GM18858 (cell line): ENCODE results near the gene VCAN.
"Not testable (repeated sequence)": the region's sequence is repeated elsewhere in the genome, so short reads cannot be mapped to it uniquely, and the experiment has no call there.

ENCODE experiments used
- ATAC-seq: cut with Tn5 transposase; IDR thresholded peaks from one replicate; pipeline ENCODE4 v1.9.1; 2021; ENCODE audit not compliant: unreplicated experiment

Gene VCAN

DNA sequence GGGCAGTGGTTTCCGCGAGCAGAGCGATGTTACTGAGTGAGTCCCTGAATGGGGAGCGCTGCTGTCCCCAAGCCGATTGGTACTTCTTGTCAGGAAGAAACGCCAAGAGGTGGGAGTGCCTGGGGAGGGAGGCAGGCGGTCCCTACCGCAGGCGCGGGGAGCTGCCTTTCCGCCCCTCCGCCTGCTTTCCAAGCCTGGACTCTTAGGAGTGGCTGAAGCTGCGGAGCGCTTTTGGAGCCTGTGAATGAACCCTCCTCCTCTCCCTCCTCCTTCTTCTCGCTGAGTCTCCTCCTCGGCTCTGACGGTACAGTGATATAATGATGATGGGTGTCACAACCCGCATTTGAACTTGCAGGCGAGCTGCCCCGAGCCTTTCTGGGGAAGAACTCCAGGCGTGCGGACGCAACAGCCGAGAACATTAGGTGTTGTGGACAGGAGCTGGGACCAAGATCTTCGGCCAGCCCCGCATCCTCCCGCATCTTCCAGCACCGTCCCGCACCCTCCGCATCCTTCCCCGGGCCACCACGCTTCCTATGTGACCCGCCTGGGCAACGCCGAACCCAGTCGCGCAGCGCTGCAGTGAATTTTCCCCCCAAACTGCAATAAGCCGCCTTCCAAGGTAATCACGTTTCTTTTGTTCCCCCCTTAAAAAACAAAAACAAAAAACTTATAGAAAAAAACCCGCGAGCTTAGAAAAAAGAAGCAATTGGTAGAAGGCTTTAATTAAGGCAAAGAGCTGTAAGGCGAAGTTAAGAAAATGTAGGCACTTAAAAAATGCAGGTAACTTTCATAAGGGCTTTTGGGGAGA, at the start of gene VCAN:
Gene VCAN (plus strand): TSS at position 340 of the 808 bp plus-strand sequence. CDS start 11,775 bp downstream, outside the sequence.
- ATAC-seq = no peak

DNA sequence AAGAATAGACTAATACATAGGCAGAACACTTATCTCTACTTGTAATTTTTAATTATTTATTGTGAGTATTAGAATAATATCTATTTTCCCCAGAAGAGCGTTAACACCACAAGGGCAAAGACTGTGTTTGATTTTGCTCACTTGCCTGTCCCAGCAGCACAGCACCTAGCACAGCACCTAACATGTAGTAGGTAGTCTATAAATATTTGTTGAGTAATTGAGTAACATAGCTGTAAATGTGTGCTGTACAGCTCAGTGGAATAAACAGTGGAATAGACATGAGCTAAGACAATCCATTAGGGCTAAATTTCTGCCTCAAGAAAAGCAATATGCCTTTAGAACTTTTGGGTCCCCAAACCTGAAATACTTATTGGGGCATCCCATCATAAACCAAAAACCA, 49.3 kb upstream of the VCAN start:
- no peak for ATAC-seq

DNA sequence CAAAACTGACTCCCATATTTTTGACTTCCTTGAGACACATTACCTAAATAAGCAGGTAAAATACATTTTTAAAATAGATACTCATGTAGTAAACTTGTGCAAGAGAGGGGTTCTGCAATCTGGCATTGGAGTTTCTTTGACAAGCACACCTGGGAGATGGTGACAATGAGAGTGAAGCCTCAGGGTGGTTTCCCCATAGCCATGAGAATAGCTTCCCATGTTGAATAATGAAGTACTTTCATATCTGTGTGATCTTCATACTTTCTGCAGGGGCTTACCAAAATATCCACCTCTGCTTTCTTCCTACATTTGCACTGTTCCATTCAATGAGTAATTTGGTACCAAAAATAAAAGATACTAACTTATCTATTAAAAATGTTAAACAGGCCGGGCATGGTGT, 44.7 kb upstream of the VCAN start:
- peak; percentile 82 for ATAC-seq

DNA sequence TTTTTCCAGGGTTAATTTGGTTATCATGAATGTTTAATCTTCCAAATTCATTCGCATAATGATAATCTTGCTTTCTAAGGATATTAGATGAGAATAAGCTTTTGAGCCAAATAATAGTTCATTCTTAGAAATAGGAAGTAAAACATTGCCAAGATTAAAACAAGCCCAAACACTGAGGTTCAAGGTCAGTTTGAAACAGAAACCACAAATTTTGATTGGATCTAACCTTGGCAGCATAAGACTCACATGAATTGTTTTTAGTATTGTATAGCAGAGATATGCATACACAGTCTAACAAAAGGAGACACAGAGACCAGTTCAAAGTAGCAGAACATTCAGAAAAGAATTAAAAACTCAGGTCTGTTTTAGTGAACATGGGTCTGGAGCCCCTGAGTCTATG, 43.4 kb upstream of the VCAN start:
- no peak for ATAC-seq

DNA sequence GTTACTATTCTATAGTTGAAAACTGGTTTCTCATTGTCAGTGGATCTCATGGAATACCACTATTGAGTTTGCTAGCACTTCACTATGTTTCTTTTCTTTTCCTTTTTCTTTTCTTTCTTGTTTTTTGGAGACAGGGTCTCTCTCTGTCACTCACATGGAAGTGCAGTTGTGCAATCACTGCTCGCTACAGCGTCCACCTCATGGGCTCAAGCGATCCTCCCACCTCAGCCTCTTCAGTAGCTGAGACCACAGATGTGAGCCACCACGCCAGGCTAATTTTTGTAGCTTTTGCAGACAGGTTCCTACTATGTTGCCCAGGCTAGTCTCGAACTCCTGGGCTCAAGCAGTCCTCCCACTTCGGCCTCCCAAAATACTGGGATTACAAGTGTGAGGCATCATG, 42.7 kb upstream of the VCAN start:
- ATAC-seq = no peak

DNA sequence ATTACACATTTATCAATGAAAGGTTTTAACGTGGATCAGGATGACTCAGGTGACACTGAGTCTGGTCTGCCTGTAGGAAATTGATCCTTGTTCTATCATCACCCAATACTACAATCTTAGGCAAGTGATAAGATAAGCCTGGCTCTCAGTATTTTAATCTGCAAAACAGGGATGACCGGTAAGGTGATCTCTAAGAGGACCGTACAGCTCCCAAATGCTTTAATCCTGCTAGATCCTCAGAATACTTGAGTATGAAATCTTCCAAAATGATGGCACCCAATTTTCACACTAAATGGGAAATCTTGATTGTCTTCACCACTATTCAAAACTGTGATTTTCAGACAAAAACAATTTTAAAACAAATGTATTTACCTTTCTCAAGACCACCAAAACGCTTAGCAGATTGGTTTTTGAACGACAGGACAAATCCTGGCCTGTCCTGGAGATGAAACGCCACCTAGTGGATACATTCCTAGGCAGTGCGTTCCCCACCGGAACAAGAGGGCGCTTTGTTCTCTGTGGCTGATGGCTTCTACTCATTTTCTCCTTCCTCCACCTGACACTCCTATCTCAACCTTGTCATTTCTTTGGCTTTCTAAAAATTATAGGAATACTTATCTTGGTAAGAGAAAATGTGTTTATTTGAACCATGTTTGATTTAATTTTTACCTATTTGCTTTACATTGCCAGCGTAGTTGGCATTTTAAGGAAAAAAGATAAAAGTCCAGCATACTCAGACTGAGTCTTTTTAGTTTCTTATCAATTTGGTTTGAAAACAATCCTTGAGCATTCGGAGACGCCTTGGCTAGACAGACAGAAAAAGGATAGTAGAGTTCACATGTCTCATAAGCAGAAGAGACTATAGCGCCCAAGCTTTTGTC, 41.2 kb upstream of the VCAN start:
- ATAC-seq = peak; percentile 39

DNA sequence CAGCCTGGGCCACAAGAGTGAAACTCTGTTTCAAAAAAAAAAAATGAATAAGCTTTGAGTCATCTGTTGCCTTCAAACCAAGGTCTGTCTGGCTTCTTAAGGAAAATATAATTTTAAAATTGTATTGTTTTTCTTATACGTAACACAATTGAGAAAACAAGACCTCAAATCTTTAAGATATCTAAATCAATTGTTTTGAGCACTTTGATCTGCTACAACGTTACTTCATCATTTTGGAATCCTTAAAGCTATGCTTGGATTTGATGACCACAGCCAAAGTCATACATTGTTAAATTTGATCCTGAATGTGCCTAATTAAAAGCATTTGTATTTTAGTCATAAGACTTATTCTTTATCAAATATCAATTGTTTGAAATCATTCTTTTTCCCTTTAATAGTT, 37.7 kb upstream of the VCAN start:
- no peak for ATAC-seq

DNA sequence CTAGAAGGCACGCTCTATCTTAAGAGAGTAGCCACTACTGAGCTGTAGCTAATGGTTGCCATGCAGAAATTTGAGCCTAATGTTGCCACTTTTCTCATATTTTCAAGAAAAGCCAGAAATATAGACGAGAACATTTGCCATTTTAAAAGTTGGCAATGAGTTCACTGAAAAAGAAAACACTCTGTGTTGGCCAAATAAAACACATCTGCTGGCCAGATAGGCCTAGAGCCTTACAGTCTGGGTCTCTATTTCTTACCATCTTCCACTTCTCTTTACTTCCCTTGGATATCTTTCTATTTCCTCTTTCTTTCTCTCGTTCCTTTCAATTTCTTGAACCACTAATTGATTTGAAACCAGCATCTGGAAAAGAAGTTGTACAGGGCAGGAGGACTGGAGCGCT, 36.6 kb upstream of the VCAN start:
- ATAC-seq = no peak

DNA sequence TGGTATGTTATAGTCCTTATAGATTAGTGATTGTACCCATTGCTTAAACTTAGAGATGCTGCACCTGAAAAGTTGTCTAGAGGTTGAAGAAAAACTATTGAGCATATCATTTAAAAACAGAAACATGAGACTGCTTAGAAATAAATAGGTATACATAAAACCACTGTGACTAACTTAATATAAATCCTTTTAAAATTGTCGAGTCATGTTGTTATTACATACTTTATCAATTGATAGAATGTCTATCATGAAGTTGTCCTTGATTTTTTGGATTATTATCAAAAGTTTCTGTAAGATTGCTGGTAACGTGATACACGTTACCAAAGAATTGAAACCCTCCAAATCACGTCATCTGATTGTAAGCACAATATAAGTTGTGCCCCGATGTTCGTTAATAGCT, 35.3 kb upstream of the VCAN start:
- ATAC-seq = no peak

DNA sequence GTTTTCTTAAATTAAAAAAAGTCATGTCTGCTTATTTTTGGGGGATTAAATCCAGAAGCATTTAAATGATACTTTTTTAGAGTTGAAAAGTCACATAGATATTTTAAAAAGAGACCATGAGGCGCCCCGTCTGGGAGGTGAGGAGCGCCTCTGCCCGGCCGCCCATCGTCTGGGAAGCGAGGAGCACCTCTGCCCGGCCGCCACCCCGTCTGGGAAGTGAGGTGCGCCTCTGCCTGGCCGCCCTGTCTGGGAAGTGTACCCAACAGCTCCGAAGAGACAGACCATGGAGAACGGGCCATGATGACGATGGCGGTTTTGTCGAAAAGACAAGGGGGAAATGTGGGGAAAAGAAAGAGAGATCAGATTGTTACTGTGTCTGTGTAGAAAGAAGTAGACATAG, 33.8 kb upstream of the VCAN start:
- ATAC-seq = not testable (repeated sequence)

DNA sequence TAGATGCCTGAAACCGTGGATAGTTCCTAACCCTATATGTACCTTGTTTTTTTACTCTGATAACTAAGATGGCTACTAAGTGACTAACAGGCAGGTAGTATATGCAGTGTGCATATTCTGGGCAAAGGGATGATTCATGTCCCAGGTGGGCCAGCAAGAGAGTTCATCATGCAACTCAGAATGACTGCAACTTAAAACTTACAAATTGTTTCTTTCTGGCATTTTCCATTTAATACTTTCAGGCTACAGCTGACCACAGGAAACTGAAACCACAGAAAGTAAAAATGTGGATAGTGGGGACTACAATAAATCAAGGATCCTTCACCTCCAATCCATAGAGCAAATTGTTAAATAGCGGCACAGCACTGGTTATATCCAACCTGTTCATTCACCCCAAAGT, 30.7 kb upstream of the VCAN start:
- ATAC-seq = no peak

DNA sequence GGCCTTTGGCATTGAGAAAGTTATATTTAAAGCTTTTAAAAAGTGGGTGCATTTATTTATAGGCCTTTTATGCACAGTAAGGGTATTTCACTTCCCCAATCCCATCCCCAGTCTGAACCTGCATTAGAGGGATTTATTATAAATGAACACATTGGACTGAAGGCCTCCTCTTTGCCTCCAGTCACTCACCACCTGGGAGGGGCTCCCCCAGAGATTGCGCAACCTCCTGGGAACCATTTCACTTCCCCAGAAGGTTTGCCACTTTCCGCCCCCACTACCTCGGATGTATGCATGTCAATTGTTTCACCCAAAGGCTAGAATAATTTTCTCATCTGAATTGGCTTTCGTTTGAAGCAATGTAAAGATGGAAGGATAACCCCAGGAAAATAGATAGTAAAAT, 29.8 kb upstream of the VCAN start:
- ATAC-seq = peak; percentile 72

DNA sequence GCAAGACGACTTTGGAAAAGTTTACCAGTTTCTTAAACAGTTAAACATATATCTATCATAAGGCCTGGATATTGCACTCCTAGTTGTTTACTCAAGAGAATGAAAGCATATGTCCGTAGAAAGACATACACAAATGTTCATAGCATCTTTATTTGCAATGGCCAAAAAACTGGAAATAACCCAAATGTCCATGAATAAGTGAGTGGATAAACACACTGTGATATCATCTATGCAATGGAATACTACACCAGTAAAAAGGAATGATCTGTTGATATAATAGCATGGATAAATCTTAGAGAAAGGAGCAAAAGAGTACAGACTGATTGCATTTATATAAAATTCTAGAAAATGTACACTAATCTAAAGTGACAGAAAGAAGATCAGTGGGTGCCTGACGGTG, 28.0 kb upstream of the VCAN start:
- ATAC-seq = no peak

DNA sequence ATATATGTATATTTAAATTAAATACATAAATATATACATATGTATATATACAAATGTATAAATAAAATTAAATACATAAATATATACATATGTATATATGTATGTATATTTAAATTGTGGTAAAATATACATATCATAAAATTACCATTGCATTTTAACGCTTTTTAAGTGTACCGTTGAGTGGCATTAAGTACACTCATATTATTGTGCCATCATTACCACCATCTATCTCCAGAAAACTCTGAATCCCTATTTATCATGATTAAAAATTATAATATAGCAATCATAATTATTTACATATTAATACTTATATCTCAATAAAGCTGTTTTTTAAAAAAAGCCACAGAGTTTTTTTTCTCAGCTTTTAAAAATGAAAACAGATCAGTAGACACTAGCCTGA, 27.1 kb upstream of the VCAN start:
- ATAC-seq = no peak

DNA sequence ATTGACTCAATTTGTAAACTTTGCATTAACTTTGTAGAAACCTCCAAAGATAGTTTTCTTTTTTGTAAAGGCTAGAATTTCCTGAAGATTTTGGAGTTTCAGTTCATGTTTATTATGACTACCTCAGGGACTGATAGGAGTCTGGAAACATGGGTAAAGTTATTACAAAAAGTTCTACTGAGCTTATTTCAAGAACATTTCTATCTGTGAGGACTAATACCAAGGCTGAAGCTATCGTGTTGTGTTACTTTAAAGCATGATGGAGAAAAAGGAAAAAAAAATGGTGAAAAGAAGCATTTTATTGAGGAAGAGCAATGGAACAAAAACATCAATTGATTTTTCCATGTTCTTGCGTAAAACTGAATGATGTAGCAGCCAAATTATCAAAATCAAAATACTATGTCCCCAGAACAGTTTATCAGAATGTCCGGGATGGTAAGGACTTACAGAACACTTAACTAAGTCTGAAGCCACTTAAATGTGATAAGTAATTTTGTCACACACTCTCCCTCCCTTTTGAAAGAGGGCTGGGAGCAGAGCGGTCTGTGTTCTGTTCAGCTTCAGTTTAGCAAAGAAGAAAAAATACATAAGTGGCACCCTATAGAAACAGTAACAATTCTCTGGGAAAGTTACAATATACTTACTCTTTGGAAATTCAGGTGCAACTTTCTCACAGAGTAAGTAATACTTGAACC, 25.1 kb upstream of the VCAN start:
- no peak for ATAC-seq

DNA sequence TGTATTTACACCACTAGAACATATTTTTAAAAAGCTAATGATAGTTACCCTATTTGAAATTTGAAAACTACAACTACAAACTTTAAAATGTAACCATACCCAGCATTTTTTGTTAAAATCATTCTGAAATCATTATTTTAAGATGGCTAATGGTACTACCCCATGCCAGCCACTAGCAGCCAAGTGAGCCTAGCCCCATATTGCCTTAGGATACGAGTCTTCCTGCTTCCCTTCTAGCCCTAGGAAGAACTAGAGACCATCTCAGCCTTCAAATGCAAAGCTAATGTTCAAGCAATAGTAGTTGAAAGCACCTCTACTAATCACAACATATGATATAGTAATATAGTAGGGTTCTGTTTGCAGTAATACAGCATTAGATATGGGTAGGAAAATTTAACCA, 24.0 kb upstream of the VCAN start:
- no peak for ATAC-seq

DNA sequence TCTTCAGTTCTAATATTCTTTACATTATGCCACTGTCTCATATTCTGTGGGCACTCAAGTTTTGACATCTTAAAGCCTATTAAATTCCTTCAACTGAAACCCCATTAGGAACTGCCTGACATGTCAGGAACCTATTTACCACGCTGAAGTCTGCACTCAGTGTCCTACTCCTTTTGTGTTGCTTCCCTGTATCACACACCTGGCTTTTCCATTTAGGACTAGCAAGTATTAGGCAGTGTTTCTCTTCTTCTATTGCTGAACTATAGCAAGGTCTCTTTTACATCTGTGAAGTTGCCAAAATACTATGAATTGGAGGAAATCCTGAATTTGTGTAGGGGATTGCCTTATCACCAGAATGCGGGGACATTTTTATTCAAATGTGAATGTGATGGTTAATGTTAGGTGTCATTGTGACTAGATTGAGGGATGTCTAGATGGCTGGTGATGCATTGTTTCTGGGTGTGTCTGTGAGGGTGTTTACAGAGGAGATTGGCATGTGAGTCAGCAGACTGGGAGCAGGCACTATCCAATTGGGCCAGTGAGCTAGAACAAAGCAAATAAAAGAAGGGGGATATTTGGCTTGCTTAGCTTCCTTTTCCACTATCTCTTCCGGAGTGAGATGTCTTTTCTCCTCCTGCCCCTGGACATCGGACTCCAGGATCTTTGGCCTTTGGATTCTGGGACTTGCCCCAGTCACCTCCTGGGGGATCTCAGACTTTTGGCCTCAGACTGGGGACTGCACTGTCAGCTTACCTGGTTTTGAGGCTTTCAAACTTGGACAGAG, 21.2 kb upstream of the VCAN start:
- ATAC-seq = no peak

DNA sequence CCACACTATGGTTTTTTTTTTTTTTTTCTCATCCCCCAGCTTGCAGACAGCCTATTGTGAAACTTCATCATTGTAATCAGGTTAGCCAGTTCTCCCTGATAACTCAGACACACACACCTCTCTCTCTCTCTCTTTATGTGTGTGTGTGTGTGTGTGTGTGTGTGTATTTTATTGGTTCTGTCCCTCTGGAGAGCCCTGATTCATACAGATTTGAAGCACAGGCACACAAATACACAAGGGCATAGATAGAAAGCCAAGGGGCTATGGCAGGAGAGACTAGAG, 20.6 kb upstream of the VCAN start:
- no peak for ATAC-seq

DNA sequence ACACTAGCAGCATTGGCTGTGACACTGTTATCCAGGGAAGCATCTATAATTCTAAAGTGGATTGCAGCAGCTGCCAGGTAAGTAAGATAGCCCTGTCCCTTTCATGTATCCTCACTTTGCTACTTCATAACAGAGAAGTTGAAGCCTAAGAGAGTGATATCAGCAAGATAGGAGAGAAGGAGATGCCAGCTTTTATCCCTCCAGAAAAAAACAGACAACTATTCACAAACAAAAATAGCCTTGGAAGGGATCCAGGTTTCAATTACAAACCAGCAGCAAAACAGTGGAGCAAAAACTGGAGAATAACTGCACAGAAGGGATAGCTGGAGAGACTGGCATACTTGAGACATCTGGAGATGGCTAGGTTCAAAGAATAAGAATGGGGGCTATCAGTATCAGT, 19.6 kb upstream of the VCAN start:
- no peak for ATAC-seq

DNA sequence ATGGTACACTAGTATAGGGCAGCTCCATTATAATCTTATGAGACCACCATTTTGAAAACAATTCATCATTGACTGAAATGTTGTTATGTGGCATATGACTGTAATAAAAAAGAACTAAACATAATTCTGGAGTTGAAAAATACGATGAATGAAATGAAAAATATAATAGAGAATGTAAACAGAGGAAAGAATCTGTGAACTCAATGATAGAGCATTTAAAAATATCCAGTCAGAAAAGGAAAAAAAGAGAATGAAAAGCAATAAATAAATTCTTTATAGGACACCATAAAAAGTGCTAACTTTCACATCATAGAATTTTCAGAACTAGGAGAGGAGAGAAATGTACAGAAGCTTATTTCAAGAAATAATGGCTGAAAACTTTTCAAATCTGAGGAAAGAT, 17.6 kb upstream of the VCAN start:
- ATAC-seq = no peak

DNA sequence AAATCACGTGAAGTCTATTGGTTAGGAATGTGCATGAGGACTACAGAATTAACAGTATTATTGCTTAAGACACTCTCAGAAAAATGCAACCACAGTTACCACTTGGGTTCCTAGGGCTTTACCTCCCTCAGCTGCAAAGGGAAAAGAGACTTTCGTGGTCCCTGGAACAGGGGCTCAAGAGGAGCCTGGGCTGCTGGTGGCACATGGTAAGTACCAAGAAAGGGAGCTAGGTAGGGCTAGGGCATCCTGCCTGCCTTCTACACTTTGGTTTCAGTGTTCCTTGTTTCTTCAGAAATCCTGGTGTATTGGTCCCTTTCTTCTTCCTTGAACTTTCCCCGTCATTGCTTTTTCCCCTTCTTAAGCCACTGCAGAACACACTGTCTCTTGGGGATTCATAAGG, 7.3 kb upstream of the VCAN start:
- no peak for ATAC-seq
